ENCODE measurements around the gene CDKAL1. TPM values are rescaled to one million over a fixed set of nuclear protein-coding genes. Genes with fewer than 3 reads are reported as not detected.

CDKAL1 gene
- total and polyA plus RNA-seq, 9 of the 15 experiments (the other 6 are each of a cell fraction or from before 2014, with no cell fraction given), result 11.2 to 36.3 (median 20.1) TPM

DNA sequence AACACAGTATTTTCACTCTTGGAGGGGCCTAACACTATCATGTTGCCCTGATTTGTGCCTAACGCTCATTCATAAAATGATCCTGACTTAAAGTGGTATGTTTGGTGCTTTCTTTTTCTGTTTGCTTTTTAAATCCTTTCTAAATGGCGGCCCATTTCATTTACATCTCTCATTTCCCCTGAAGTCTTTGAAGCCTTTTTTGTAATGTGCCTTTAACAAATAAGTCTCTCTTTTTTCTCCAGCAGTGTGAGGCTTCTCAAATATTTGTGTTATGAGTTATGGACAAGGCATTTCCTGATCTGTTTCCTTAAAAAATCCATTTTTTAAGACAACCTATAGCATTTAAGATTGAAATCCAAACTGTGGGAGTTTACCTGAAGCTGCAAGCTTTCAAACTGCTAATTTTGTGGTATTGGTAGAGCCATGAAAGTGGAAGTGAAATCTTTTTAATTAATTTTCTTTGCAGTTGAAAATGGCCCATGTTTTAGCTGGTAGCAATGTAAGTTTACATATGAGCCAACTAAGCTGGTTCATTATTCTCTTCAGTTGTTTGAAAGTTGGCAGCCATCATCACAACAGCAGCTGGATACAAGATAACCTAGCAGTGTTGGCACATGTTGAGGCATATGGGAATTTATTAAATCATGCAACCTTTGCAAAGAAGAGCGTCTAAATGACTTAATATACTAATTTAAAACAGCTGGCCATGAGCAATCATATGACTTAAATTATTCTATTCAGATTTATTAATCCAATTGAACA is 469.7 kb downstream of the CDKAL1 start:
- CTCF ChIA-PET (ENCODE audit: low intra/inter-chr PET ratio), result no interaction called here
- no peak overlapping the region for H3K4me3 ChIP-seq
- ATAC-seq, result no peak
- TF ChIP-seq TRIM24 (IDR thresholded peaks at IDR 0.05) (no peak), ZNF764 (CRISPR knock-in tag; IDR thresholded peaks at IDR 0.05; ENCODE audit: low read depth) (no peak), FOXJ3 (CRISPR knock-in tag; IDR thresholded peaks at IDR 0.05) (no peak), RBM25 (IDR thresholded peaks at IDR 0.05; ENCODE audit: low read depth, low read length, severe bottlenecking) (no peak), ZFP1 (CRISPR knock-in tag; IDR thresholded peaks at IDR 0.05) (no peak), NUFIP1 (IDR thresholded peaks at IDR 0.05; ENCODE audit: partially characterized antibody) (no peak)
- TF ChIP-seq, protein P1, sequence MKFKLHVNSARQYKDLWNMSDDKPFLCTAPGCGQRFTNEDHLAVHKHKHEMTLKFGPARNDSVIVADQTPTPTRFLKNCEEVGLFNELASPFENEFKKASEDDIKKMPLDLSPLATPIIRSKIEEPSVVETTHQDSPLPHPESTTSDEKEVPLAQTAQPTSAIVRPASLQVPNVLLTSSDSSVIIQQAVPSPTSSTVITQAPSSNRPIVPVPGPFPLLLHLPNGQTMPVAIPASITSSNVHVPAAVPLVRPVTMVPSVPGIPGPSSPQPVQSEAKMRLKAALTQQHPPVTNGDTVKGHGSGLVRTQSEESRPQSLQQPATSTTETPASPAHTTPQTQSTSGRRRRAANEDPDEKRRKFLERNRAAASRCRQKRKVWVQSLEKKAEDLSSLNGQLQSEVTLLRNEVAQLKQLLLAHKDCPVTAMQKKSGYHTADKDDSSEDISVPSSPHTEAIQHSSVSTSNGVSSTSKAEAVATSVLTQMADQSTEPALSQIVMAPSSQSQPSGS (CRISPR knock-in tag; IDR thresholded peaks at IDR 0.05), result no peak
- TF ChIP-seq, protein P2, sequence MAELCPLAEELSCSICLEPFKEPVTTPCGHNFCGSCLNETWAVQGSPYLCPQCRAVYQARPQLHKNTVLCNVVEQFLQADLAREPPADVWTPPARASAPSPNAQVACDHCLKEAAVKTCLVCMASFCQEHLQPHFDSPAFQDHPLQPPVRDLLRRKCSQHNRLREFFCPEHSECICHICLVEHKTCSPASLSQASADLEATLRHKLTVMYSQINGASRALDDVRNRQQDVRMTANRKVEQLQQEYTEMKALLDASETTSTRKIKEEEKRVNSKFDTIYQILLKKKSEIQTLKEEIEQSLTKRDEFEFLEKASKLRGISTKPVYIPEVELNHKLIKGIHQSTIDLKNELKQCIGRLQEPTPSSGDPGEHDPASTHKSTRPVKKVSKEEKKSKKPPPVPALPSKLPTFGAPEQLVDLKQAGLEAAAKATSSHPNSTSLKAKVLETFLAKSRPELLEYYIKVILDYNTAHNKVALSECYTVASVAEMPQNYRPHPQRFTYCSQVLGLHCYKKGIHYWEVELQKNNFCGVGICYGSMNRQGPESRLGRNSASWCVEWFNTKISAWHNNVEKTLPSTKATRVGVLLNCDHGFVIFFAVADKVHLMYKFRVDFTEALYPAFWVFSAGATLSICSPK (IDR thresholded peaks at IDR 0.05; ENCODE audit: borderline replicate concordance), result no peak
- TF ChIP-seq, protein P3, sequence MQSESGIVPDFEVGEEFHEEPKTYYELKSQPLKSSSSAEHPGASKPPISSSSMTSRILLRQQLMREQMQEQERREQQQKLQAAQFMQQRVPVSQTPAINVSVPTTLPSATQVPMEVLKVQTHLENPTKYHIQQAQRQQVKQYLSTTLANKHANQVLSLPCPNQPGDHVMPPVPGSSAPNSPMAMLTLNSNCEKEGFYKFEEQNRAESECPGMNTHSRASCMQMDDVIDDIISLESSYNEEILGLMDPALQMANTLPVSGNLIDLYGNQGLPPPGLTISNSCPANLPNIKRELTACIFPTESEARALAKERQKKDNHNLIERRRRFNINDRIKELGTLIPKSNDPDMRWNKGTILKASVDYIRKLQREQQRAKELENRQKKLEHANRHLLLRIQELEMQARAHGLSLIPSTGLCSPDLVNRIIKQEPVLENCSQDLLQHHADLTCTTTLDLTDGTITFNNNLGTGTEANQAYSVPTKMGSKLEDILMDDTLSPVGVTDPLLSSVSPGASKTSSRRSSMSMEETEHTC (IDR thresholded peaks at IDR 0.05), result no peak
- TF ChIP-seq, protein P4, sequence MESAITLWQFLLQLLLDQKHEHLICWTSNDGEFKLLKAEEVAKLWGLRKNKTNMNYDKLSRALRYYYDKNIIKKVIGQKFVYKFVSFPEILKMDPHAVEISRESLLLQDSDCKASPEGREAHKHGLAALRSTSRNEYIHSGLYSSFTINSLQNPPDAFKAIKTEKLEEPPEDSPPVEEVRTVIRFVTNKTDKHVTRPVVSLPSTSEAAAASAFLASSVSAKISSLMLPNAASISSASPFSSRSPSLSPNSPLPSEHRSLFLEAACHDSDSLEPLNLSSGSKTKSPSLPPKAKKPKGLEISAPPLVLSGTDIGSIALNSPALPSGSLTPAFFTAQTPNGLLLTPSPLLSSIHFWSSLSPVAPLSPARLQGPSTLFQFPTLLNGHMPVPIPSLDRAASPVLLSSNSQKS (CRISPR knock-in tag; IDR thresholded peaks at IDR 0.05), result no peak
- TF ChIP-seq, protein P5, sequence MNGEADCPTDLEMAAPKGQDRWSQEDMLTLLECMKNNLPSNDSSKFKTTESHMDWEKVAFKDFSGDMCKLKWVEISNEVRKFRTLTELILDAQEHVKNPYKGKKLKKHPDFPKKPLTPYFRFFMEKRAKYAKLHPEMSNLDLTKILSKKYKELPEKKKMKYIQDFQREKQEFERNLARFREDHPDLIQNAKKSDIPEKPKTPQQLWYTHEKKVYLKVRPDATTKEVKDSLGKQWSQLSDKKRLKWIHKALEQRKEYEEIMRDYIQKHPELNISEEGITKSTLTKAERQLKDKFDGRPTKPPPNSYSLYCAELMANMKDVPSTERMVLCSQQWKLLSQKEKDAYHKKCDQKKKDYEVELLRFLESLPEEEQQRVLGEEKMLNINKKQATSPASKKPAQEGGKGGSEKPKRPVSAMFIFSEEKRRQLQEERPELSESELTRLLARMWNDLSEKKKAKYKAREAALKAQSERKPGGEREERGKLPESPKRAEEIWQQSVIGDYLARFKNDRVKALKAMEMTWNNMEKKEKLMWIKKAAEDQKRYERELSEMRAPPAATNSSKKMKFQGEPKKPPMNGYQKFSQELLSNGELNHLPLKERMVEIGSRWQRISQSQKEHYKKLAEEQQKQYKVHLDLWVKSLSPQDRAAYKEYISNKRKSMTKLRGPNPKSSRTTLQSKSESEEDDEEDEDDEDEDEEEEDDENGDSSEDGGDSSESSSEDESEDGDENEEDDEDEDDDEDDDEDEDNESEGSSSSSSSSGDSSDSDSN (IDR thresholded peaks at IDR 0.05; ENCODE audit: borderline replicate concordance in 1 of 2, low read depth in 2 of 2, low read length in 2 of 2), result no peak

More for the DNA sequence above, 469.7 kb downstream of the CDKAL1 start:
- FAIRE-seq, result no peak
- no peak overlapping the region for H3K27ac ChIP-seq (ENCODE audit: extremely low read depth, low read depth, low read length)
- no TSS peak for BruUV-seq (replicated peaks)
- H3K9me1 ChIP-seq (ENCODE audit: control insufficient read depth, insufficient read depth, low read length), result no peaks in the 10 kb centered on the region
- no peaks in the 10 kb centered on the region for H3K4me1 ChIP-seq (replicated peaks in 1 of 2; ENCODE audit: control insufficient read depth in 2 of 2, insufficient read depth in 2 of 2, low read length in 2 of 2)
- no peaks in the 10 kb centered on the region for H3K9me3 ChIP-seq (replicated peaks; ENCODE audit: control insufficient read depth, insufficient read depth, low read depth, low read length)
- 95% methylated on average over 3 of the region's 3 CpGs for WGBS (ENCODE audit: insufficient coverage, low coverage, missing lambda C conversion rate)
- no peak overlapping the region for H3K4me2 ChIP-seq (ENCODE audit: insufficient read depth, low read length)
- no peak for DNase-seq (ENCODE audit: extremely low read depth in 1 of 4, low spot score in 3 of 4)
- peaks cover 3% of the 10 kb centered on the region; the same call in 1 of the 3 replicates for H3K36me3 ChIP-seq (ENCODE audit: control insufficient read depth, insufficient read depth, low read length)
- H3K9ac ChIP-seq (ENCODE audit: insufficient read depth in 1 of 2, low read depth in 2 of 2, low read length in 2 of 2), result no peak overlapping the region
- no peaks in the 10 kb centered on the region for H4K20me1 ChIP-seq (replicated peaks; ENCODE audit: control insufficient read depth, insufficient read depth, low read length)
- intact Hi-C loops (cut with micrococcal nuclease), result no loop called here
- in situ Hi-C loops (cut with MboI), result no loop called here
- POLR2A ChIA-PET, result interaction anchor here (1.2 kb wide), 1 partner anchor 10 kb away, joined by 3 read pairs; no protein-coding TSS in a partner anchor
- no peaks in the 10 kb centered on the region for H3K27me3 ChIP-seq (ENCODE audit: control insufficient read depth in 2 of 2, insufficient read depth in 2 of 2, low read length in 2 of 2)
- H2AFZ ChIP-seq (ENCODE audit: low read depth, low read length), result no peak overlapping the region
- no peaks in the 10 kb centered on the region for H3K79me2 ChIP-seq (ENCODE audit: control insufficient read depth, insufficient read depth, low read length)

Data from K562 (cell line).